HG03108 (cell line): ENCODE results near the gene ZIC4.

Experiments
- ATAC-seq: cut with Tn5 transposase; IDR thresholded peaks from one replicate; pipeline ENCODE4 v1.9.1; 2021; ENCODE audit warnings: moderate library complexity; ENCODE audit not compliant: unreplicated experiment

Gene ZIC4

GRCh38 chr3:147393261-147393942 lies 12.9 kb downstream of the ZIC4 start:
- no peak for ATAC-seq

- no peak for ATAC-seq
Observed at GRCh38 chr3:147392625-147392946, 13.8 kb downstream of the ZIC4 start.

- ATAC-seq, result no peak
Observed at GRCh38 chr3:147391781-147392624, 14.3 kb downstream of the ZIC4 start.

- ATAC-seq, result no peak
Observed at GRCh38 chr3:147390589-147391569, 15.5 kb downstream of the ZIC4 start.

- no peak for ATAC-seq
Observed at GRCh38 chr3:147389717-147390116, 16.6 kb downstream of the ZIC4 start.

GRCh38 chr3:147388700-147389580 lies 17.4 kb downstream of the ZIC4 start:
- no peak for ATAC-seq

- no peak for ATAC-seq
Observed at GRCh38 chr3:147387885-147388699, 18.3 kb downstream of the ZIC4 start.

- no peak for ATAC-seq
Observed at GRCh38 chr3:147387291-147387884, 19.0 kb downstream of the ZIC4 start.

GRCh38 chr3:147385059-147386012 lies 21.0 kb downstream of the ZIC4 start:
- no peak for ATAC-seq

- no peak for ATAC-seq
Observed at GRCh38 chr3:147384210-147385058, 21.9 kb downstream of the ZIC4 start.

- ATAC-seq, result no peak
Observed at GRCh38 chr3:147383617-147384016, 22.7 kb downstream of the ZIC4 start.

GRCh38 chr3:147381596-147381995 lies 24.7 kb downstream of the ZIC4 start:
- no peak for ATAC-seq

GRCh38 chr3:147380977-147381376 lies 25.4 kb downstream of the ZIC4 start:
- no peak for ATAC-seq

GRCh38 chr3:147380387-147380951 lies 25.9 kb downstream of the ZIC4 start:
- ATAC-seq, result no peak

- ATAC-seq, result no peak
Observed at GRCh38 chr3:147379651-147380050, 26.7 kb downstream of the ZIC4 start.
